Measurements from ENCODE around the gene SPAG8. TPM values are rescaled to one million over a fixed set of nuclear protein-coding genes. Genes with fewer than 3 reads are reported as not detected.

The SPAG8 gene
- polyA plus RNA-seq, 2 of the 4 experiments (the other 2 are of a cell fraction): 0.31 to 0.45 TPM

DNA sequence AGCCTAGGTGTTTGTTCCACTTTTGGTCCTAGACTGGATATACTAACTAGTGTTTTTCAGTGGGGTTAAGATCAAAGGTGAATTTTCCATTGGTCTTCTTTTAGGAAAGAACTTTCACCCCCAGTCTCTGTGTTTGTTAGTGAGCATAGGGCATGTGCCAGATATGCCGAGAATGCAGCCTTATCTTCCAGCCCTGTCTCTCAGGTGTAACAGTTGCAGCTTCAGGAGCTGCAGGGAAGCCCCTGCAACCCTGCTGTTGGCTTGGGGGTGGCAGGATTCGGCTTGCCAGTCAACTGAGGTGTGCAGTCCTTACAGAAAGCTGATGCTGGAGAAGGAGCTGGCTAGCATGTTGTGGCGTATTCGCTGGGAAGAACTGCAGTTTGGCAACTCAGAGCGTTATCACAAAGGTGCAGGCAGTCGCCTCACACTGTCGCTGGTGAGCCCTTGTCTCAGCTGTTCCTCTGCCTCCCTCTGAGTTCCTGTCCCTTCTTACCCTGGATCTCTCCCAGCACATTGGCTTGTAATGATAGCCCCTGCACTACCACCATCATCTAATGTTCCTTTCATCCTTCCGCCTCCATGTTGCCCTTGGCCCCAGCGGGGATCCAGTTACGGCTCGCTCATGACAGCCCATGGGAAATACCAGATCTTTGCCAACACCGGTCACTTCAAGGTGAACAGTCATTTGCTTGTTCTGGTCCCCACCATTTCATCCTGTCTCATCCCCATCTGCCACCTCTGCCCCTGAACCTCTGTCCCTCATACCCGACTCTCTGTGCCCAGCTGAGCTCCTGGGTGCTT is 10.5 kb downstream of the SPAG8 start:
- DNase-seq (ENCODE audit: low read depth in 1 of 2, low spot score in 1 of 2) (no peak), FAIRE-seq (no peak), ATAC-seq (no peak)
- Histone ChIP-seq H3K4me2 (no peak overlapping the region), H3K4me1 (peaks cover 17% of the 10 kb centered on the region), H3K9me3 (no peaks in the 10 kb centered on the region), H3K27ac (no peak overlapping the region), H3K4me3 (no peak overlapping the region)
- no peak for TF ChIP-seq NFE2L2 (conservative IDR thresholded peaks at IDR 0.05; ENCODE audit: low read length)
- CTCF ChIA-PET: interaction anchor here (1.4 to 9.8 kb wide), 5 partner anchors 10 to 81 kb away, joined by 3 to 91 read pairs (median 5); partner anchors contain the start of gene SPAG8
- WGBS (ENCODE audit: missing lambda C conversion rate): 94% methylated on average over 13 of the region's 13 CpGs
- POLR2A ChIA-PET: no interaction called here

DNA sequence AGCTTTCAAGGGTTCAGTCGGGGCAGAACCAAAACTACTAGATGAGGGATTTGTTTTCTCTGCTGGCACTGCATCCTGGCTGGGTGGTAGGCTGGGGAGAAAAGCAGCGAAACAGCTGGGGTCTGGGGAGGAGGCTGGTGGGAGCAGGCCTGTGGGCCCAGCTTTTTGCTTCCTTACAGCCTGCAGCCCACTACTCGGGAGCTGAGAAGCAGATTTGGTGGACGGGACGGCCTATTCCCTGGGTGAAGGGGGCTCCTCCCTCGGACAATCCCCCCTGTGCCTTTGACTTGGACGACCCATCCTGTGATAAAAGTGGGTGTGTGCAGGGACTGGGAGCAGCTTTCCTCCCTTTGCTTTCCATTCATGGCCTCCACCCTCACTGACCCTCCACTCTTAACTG is 11.5 kb downstream of the SPAG8 start:
- H3K4me1 ChIP-seq: peaks cover 25% of the 10 kb centered on the region
- no peak overlapping the region for H3K27ac ChIP-seq
- ATAC-seq: no peak
- DNase-seq (ENCODE audit: low read depth in 1 of 2, low spot score in 1 of 2): no peak
- TF ChIP-seq, protein P1, sequence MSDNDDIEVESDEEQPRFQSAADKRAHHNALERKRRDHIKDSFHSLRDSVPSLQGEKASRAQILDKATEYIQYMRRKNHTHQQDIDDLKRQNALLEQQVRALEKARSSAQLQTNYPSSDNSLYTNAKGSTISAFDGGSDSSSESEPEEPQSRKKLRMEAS (IDR thresholded peaks at IDR 0.05): no peak
- no peak for TF ChIP-seq TP53 (CRISPR knock-in tag; IDR thresholded peaks at IDR 0.05)
- no peak for TF ChIP-seq HDAC2 (IDR thresholded peaks at IDR 0.05)
- no peak for TF ChIP-seq KDM5A (IDR thresholded peaks at IDR 0.05)
- no peak for TF ChIP-seq EHF (CRISPR knock-in tag; IDR thresholded peaks at IDR 0.05)
- TF ChIP-seq, protein P2, sequence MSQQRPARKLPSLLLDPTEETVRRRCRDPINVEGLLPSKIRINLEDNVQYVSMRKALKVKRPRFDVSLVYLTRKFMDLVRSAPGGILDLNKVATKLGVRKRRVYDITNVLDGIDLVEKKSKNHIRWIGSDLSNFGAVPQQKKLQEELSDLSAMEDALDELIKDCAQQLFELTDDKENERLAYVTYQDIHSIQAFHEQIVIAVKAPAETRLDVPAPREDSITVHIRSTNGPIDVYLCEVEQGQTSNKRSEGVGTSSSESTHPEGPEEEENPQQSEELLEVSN (IDR thresholded peaks at IDR 0.05; ENCODE audit: borderline replicate concordance, low read depth): no peak
- no peak for TF ChIP-seq RAD21 (conservative IDR thresholded peaks at IDR 0.05 in 1 of 2, IDR thresholded peaks at IDR 0.05 in 1 of 2)
- no peak for TF ChIP-seq ZFP36 (IDR thresholded peaks at IDR 0.05; ENCODE audit: borderline replicate concordance, partially characterized antibody)
- TF ChIP-seq NPAS2 (CRISPR knock-in tag; IDR thresholded peaks at IDR 0.05; ENCODE audit: borderline replicate concordance): no peak
- no peak for TF ChIP-seq MYC (IDR thresholded peaks at IDR 0.05; ENCODE audit: borderline replicate concordance, low read length)
- TF ChIP-seq MAZ (IDR thresholded peaks at IDR 0.05; ENCODE audit: borderline replicate concordance, low read depth, low read length): no peak
- TF ChIP-seq, protein P3, sequence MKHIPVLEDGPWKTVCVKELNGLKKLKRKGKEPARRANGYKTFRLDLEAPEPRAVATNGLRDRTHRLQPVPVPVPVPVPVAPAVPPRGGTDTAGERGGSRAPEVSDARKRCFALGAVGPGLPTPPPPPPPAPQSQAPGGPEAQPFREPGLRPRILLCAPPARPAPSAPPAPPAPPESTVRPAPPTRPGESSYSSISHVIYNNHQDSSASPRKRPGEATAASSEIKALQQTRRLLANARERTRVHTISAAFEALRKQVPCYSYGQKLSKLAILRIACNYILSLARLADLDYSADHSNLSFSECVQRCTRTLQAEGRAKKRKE (CRISPR knock-in tag; IDR thresholded peaks at IDR 0.05; ENCODE audit: low read depth): no peak
- H3K4me2 ChIP-seq: no peak overlapping the region
- H3K9me3 ChIP-seq: no peaks in the 10 kb centered on the region
- ChIA-PET CTCF (interaction anchor here (0.8 to 9.8 kb wide), 6 partner anchors 9 to 82 kb away, joined by 3 to 91 read pairs (median 4); partner anchors contain the start of genes HINT2 and SPAG8), POLR2A (no interaction called here)
- FAIRE-seq: no peak
- WGBS (ENCODE audit: missing lambda C conversion rate): 79% methylated on average over 7 of the region's 7 CpGs
- H3K4me3 ChIP-seq: no peak overlapping the region

DNA sequence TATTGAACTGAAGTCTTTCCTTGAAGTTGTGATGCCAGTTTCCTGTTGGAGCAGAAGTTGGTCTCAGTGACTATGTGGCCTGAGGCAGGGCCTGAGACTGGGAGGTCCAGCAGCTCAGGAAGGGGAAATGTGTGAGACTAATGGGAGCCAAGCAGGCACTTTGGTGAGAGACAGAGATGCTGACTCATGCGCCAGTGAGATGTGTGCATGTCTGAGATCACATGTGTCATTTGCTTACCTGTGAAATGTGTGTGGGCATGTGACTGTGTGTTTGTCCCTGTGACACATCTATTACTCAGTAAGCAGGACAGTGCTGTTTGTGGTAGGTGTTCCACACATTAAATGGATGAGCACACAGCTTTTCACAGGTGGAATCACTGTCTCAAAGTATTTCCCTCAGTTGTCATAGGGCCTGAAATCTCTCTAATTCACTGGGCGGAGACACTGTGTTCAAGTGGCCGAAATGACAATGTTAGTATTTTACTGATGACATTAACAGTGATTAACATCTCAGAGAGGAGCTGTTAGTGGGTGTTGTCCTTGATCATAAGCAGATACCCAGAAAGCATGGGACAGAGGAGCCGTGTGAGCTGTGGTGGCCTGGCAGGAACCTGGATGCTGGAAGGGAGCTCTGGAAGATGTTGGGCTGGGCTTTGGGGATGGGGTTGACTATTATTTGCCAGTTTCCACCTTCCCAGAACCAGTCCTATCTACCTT is 13.2 kb downstream of the SPAG8 start:
- Histone ChIP-seq H3K9me3 (no peaks in the 10 kb centered on the region), H3K4me3 (no peak overlapping the region), H3K27ac (peak overlapping the region; percentile 8 to 18; a peak in 3 of 6 replicates), H3K4me1 (peaks cover 33% of the 10 kb centered on the region), H3K4me2 (peak overlapping the region; percentile 22; the same call in 1 of the 3 replicates)
- peak; percentile 46 to 63; a peak in 5 of 6 replicates for ATAC-seq
- peak in 1 of 2 experiments; percentile 54 for DNase-seq (ENCODE audit: low read depth in 1 of 2, low spot score in 1 of 2)
- ChIA-PET POLR2A (interaction anchor here (0.6 to 1.2 kb wide), 3 partner anchors 16 to 945 kb away, joined by 4 to 5 read pairs (median 5); partner anchors contain the start of gene HINT2), CTCF (interaction anchor here (0.7 to 9.8 kb wide), 6 partner anchors 10 to 147 kb away, joined by 3 to 91 read pairs (median 4); partner anchors contain the start of gene SPAG8)
- WGBS (ENCODE audit: missing lambda C conversion rate): 90% methylated on average over 4 of the region's 4 CpGs
- FAIRE-seq: no peak
- TF ChIP-seq ZC3H11A (IDR thresholded peaks at IDR 0.05): no peak
- TF ChIP-seq MAZ (IDR thresholded peaks at IDR 0.05; ENCODE audit: borderline replicate concordance, low read depth, low read length): no peak
- TF ChIP-seq FOSB (CRISPR knock-in tag; IDR thresholded peaks at IDR 0.05): no peak
- no peak for TF ChIP-seq JUN (IDR thresholded peaks at IDR 0.05)
- no peak for TF ChIP-seq EP300 (IDR thresholded peaks at IDR 0.05)
- TF ChIP-seq ESRRA (IDR thresholded peaks at IDR 0.05; ENCODE audit: borderline replicate concordance, low read length): no peak
- no peak for TF ChIP-seq TFCP2L1 (CRISPR knock-in tag; IDR thresholded peaks at IDR 0.05)
- no peak for TF ChIP-seq ZSCAN20 (CRISPR knock-in tag; IDR thresholded peaks at IDR 0.05)
- TF ChIP-seq, protein P4, sequence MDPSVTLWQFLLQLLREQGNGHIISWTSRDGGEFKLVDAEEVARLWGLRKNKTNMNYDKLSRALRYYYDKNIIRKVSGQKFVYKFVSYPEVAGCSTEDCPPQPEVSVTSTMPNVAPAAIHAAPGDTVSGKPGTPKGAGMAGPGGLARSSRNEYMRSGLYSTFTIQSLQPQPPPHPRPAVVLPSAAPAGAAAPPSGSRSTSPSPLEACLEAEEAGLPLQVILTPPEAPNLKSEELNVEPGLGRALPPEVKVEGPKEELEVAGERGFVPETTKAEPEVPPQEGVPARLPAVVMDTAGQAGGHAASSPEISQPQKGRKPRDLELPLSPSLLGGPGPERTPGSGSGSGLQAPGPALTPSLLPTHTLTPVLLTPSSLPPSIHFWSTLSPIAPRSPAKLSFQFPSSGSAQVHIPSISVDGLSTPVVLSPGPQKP (IDR thresholded peaks at IDR 0.05; ENCODE audit: low read depth, low read length): no peak
- TF ChIP-seq TP53 (CRISPR knock-in tag; IDR thresholded peaks at IDR 0.05): no peak
- TF ChIP-seq MYC (IDR thresholded peaks at IDR 0.05; ENCODE audit: borderline replicate concordance, low read length): no peak
- TF ChIP-seq, protein P5, sequence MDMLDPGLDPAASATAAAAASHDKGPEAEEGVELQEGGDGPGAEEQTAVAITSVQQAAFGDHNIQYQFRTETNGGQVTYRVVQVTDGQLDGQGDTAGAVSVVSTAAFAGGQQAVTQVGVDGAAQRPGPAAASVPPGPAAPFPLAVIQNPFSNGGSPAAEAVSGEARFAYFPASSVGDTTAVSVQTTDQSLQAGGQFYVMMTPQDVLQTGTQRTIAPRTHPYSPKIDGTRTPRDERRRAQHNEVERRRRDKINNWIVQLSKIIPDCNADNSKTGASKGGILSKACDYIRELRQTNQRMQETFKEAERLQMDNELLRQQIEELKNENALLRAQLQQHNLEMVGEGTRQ (IDR thresholded peaks at IDR 0.05): peak; percentile 68
- TF ChIP-seq ZNF302 (CRISPR knock-in tag; IDR thresholded peaks at IDR 0.05): no peak
- TF ChIP-seq MAFK (IDR thresholded peaks at IDR 0.05; ENCODE audit: partially characterized antibody): peak; percentile 73
- no peak for TF ChIP-seq RAD21 (conservative IDR thresholded peaks at IDR 0.05 in 1 of 2, IDR thresholded peaks at IDR 0.05 in 1 of 2)
- TF ChIP-seq CHD4 (IDR thresholded peaks at IDR 0.05; ENCODE audit: borderline replicate concordance): no peak
- TF ChIP-seq RCOR1 (IDR thresholded peaks at IDR 0.05; ENCODE audit: low read depth, low read length): no peak
- no peak for TF ChIP-seq POLR2AphosphoS2 (conservative IDR thresholded peaks at IDR 0.05; ENCODE audit: low read length)
- TF ChIP-seq GATA3 (IDR thresholded peaks at IDR 0.05; ENCODE audit: borderline replicate concordance): no peak
